ENCODE results near the gene TMBIM6. TPM values are rescaled to one million over a fixed set of nuclear protein-coding genes. Genes with fewer than 3 reads are reported as not detected.

The TMBIM6 gene
- total RNA-seq, 3 donors from 2014 or later = 364 to 620 (median 409) TPM

DNA sequence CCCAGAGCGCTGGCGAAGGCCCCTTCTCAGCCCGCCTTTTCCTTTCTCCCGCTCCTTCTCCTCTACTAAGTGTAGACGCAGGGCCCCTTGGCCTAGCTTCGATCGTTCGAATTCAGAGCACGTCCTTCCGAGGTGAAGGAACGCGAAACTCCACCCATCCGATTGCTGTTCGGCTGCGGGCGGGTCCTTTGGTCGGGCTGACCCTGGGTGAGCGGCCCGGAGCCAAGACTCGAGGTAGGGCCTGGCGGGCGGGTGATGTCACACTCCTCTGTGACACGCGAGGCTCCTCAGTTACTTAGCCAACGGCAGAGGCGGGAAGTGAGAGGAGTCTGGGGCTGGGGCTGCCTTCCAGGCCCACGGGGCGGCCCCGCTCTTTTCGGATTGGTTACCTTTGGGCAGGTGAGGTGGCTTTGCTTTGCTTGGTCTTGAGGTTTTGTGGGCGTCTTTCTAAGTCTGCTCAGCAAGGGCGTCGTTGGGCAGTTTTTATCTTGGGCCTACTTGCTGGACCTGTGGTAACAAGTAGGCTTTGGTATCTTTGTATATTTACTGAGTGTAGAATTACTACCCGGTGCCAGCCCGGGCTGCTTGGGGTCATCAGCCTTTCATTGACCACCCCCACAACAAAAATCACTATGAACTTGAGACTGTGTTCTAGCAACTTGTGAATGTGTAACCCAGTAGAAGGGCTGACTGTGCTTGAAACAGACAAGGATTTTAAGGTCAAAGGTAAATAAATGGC, 694 bp downstream of the TMBIM6 start:
- no peaks in the 10 kb centered on the region for H3K9me3 ChIP-seq
- no peak for TF ChIP-seq POLR2A (IDR thresholded peaks at IDR 0.05)
- TF ChIP-seq, protein P1, sequence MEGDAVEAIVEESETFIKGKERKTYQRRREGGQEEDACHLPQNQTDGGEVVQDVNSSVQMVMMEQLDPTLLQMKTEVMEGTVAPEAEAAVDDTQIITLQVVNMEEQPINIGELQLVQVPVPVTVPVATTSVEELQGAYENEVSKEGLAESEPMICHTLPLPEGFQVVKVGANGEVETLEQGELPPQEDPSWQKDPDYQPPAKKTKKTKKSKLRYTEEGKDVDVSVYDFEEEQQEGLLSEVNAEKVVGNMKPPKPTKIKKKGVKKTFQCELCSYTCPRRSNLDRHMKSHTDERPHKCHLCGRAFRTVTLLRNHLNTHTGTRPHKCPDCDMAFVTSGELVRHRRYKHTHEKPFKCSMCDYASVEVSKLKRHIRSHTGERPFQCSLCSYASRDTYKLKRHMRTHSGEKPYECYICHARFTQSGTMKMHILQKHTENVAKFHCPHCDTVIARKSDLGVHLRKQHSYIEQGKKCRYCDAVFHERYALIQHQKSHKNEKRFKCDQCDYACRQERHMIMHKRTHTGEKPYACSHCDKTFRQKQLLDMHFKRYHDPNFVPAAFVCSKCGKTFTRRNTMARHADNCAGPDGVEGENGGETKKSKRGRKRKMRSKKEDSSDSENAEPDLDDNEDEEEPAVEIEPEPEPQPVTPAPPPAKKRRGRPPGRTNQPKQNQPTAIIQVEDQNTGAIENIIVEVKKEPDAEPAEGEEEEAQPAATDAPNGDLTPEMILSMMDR (IDR thresholded peaks at IDR 0.05) = no peak
- TF ChIP-seq POLR2AphosphoS5 (IDR thresholded peaks at IDR 0.05) = peak; percentile 4 to 37 (median 15)
- intact Hi-C loops (cut with DNase I; ENCODE audit: low total_unique reads) = no loop called here

DNA sequence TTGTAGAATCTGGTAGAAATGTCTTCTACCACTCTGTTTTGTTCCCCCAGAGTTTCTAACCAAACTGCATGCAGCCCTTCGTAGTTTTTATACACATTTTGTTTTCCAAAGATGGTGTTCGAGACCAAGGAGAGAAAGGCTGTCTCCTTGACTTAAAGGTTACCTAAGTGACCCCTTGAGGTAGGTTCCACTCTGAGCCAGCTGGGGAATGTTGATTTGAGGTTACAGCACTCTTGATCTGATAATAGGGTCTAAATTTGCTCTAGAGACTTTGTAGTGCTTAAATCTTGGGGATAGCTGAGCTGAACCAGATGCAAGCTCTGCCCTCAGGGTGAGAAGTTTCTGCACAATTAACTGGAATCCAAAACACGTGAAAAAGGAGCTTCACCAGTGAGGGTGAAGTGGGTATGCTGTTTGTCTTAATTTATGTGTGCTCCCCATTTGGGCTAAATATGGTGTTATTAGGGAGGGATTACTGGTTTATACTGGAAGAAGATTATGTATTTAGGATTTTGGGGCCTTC, 3.1 kb downstream of the TMBIM6 start:
- no peak for DNase-seq (ENCODE audit: low spot score in 2 of 2)
- Histone ChIP-seq H3K27ac (peak overlapping the region in 1 of 2 donors; percentile 100), H3K9me3 (no peaks in the 10 kb centered on the region), H3K4me3 (peak overlapping the region in 1 of 3 donors; percentile 17), H3K36me3 (no peaks in the 10 kb centered on the region), H3K27me3 (no peaks in the 10 kb centered on the region), H3K4me1 (peaks cover 6 to 10% of the 10 kb centered on the region in 2 donors)
- intact Hi-C loops (cut with DNase I; ENCODE audit: low total_unique reads) = no loop called here
- TF ChIP-seq POLR2A (IDR thresholded peaks at IDR 0.05) = no peak
- TF ChIP-seq POLR2AphosphoS5 (IDR thresholded peaks at IDR 0.05) = no peak
- TF ChIP-seq, protein P1 (IDR thresholded peaks at IDR 0.05) = no peak

More for the DNA sequence above, 694 bp downstream of the TMBIM6 start:
- Histone ChIP-seq H3K27me3 (no peaks in the 10 kb centered on the region), H3K36me3 (no peaks in the 10 kb centered on the region), H3K27ac (peak overlapping the region; percentile 98 to 100), H3K4me1 (peaks cover 6 to 10% of the 10 kb centered on the region in 2 donors), H3K4me3 (peak overlapping the region; percentile 70 to 90 (median 79))
- DNase-seq (ENCODE audit: low spot score in 2 of 2) = peak; percentile 90 to 91

DNA sequence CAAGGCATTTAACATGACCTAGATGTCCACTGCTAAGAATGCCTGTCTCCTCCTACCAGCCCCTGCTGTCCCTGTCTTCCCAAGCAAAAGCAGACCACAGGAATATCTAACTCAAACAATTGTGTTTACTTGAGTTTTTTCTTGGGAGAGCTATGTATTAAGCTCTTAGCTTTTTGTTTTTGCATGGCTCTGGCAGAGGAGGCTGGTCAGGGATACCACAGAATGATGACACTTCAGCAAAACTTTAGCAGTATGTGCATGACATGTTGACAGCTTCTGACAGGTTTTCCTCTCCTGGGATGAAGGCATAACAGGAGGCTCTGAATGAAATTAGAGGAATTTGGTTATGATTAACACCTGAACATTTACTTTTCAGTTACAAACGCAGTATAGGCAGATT, 6.9 kb downstream of the TMBIM6 start:
- Histone ChIP-seq H3K27me3 (no peaks in the 10 kb centered on the region), H3K27ac (no peak overlapping the region), H3K36me3 (no peaks in the 10 kb centered on the region), H3K9me3 (no peaks in the 10 kb centered on the region), H3K4me3 (no peak overlapping the region), H3K4me1 (peaks cover 6 to 24% of the 10 kb centered on the region in 2 donors)
- DNase-seq (ENCODE audit: low spot score in 2 of 2) = no peak
- intact Hi-C loops (cut with DNase I; ENCODE audit: low total_unique reads) = no loop called here
- TF ChIP-seq POLR2A (IDR thresholded peaks at IDR 0.05) (no peak), POLR2AphosphoS5 (IDR thresholded peaks at IDR 0.05) (no peak)
- TF ChIP-seq, protein P1 (IDR thresholded peaks at IDR 0.05) = no peak

DNA sequence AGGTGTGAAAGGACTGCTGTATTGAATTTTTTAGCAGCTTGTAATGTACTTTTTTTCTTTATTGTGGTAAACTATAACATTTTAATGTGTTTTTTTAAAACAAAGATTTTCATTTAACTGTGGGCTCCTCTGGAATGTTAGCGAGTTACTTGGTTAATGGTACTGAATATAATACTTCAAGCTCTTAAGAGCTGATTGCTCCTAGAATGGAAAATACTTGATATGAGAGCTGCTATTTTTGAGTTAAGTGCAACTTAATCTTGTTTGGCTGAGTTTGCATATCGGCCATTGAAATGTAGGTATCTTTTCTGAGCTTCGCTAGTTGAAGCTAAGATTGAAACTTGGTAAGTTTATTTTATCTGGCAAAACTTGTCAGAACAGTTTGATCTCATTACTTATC, 7.4 kb downstream of the TMBIM6 start:
- Histone ChIP-seq H3K4me1 (peaks cover 6 to 22% of the 10 kb centered on the region in 2 donors), H3K27me3 (no peaks in the 10 kb centered on the region), H3K9me3 (no peaks in the 10 kb centered on the region), H3K4me3 (no peak overlapping the region), H3K36me3 (no peaks in the 10 kb centered on the region), H3K27ac (no peak overlapping the region)
- DNase-seq (ENCODE audit: low spot score in 2 of 2) = no peak
- TF ChIP-seq, protein P1 (IDR thresholded peaks at IDR 0.05) = no peak
- TF ChIP-seq POLR2A (IDR thresholded peaks at IDR 0.05) (no peak), POLR2AphosphoS5 (IDR thresholded peaks at IDR 0.05) (no peak)
- intact Hi-C loops (cut with DNase I; ENCODE audit: low total_unique reads) = no loop called here
